Activated naive CD4-positive, alpha-beta T cell treated with anti-CD3 and anti-CD28 coated beads for 36 hours (primary cell): ENCODE results near the gene MMP17. TPM values are rescaled to one million over a fixed set of nuclear protein-coding genes. Genes with fewer than 3 reads are reported as not detected.
A peak's percentile ranks its signal among the peaks of the same experiment; 100 is the strongest.
"Not testable (repeated sequence)": the region's sequence is repeated elsewhere in the genome, so short reads cannot be mapped to it uniquely, and the experiment has no call there.

Source experiments
- CTCF ChIA-PET: fragments of 350-600 bp; sonication (Branson Sonifier 250); formaldehyde crosslinking; loops from one replicate; lab custom pipeline; 2021; ENCODE audit warnings: antibody characterized with exemption; lab: Charles Lee
- DNase-seq: peaks from one replicate; pipeline ENCODE4 v3.0.0-alpha.2; 2020
- H3K27ac Mint-ChIP-seq: one replicate; pipeline ENCODE4 v1.8.0; 2021; ENCODE audit warnings: mild to moderate bottlenecking, mixed read lengths
- H3K27me3 Mint-ChIP-seq: one replicate; pipeline ENCODE4 v1.8.0; 2021; ENCODE audit warnings: low read depth, mixed read lengths
- H3K36me3 Mint-ChIP-seq: one replicate; pipeline ENCODE4 v1.8.0; 2021; ENCODE audit warnings: low read depth, mixed read lengths
- H3K4me1 Mint-ChIP-seq: one replicate; pipeline ENCODE4 v1.8.0; 2021; ENCODE audit warnings: low read depth, mixed read lengths
- H3K4me3 Mint-ChIP-seq: one replicate; pipeline ENCODE4 v1.8.0; 2021; ENCODE audit warnings: mild to moderate bottlenecking, moderate library complexity, mixed read lengths
- H3K9me3 Mint-ChIP-seq: one replicate; pipeline ENCODE4 v1.8.0; 2021; ENCODE audit warnings: mixed read lengths
- intact Hi-C: fragments of 100-400 bp; cut with micrococcal nuclease; formaldehyde crosslinking; loops from one replicate; pipeline ENCODE4 v1.15.1; 2023
- total RNA-seq, 2 experiments: library from RNA; stranded (reverse); gene quantifications; one replicate each; pipeline ENCODE4 v1.2.3, GENCODE V29; 2021

The MMP17 gene
- total RNA-seq, 2 experiments from 2014 or later, result not detected

GRCh38 chr12:131805421-131805820, 22.8 kb upstream of the MMP17 start:
- H3K27ac Mint-ChIP-seq, result no peak overlapping the region
- CTCF ChIA-PET, result no interaction called here
- H3K4me3 Mint-ChIP-seq, result no peak overlapping the region
- no peaks in the 10 kb centered on the region for H3K27me3 Mint-ChIP-seq
- H3K36me3 Mint-ChIP-seq, result peaks cover 13% of the 10 kb centered on the region
- DNase-seq, result no peak
- H3K9me3 Mint-ChIP-seq, result no peaks in the 10 kb centered on the region
- no peaks in the 10 kb centered on the region for H3K4me1 Mint-ChIP-seq
- intact Hi-C loops, result no loop called here

DNA sequence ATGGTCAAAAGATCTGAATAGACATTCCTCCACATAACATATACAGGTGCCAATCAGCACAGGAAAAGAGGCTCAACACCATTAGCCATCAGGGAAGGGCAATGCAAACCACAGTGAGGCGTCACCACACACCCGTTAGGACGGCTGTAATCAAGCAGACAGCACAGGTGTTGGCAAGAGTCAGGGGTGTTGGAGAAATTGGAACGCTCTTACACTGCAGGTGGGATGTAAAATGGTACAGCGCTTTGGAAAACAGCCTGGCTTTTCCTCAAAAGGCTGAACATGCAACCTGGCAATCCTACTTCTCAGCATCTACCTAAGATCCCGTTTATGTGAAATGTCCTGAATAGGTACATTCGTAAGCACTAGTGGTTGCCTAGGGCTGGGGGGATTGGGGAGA, 21.5 kb upstream of the MMP17 start:
- DNase-seq, result no peak
- Mint-ChIP-seq H3K9me3 (peaks cover under 1% of the 10 kb centered on the region), H3K27ac (no peak overlapping the region), H3K36me3 (peaks cover 7% of the 10 kb centered on the region), H3K4me1 (no peaks in the 10 kb centered on the region), H3K4me3 (no peak overlapping the region), H3K27me3 (no peaks in the 10 kb centered on the region)
- CTCF ChIA-PET, result interaction anchor here (0.6 kb wide), 1 partner anchor 148 kb away, joined by 4 read pairs; no protein-coding TSS in a partner anchor
- intact Hi-C loops, result no loop called here

- H3K27me3 Mint-ChIP-seq, result no peaks in the 10 kb centered on the region
- intact Hi-C loops, result no loop called here
- H3K9me3 Mint-ChIP-seq, result peaks cover 13% of the 10 kb centered on the region
- CTCF ChIA-PET, result no interaction called here
- H3K4me3 Mint-ChIP-seq, result peak overlapping the region; percentile 65
- no peaks in the 10 kb centered on the region for H3K4me1 Mint-ChIP-seq
- peak; percentile 65 for DNase-seq
- H3K36me3 Mint-ChIP-seq, result peaks cover 11% of the 10 kb centered on the region
- peak overlapping the region; percentile 67 for H3K27ac Mint-ChIP-seq
Observed at GRCh38 chr12:131808744-131809371, 19.3 kb upstream of the MMP17 start.

- peak overlapping the region; percentile 70 for H3K27ac Mint-ChIP-seq
- CTCF ChIA-PET, result not testable (repeated sequence)
Observed at GRCh38 chr12:131809476-131810254, 18.5 kb upstream of the MMP17 start.

GRCh38 chr12:131810726-131811125, 17.5 kb upstream of the MMP17 start:
- Mint-ChIP-seq H3K27me3 (no peaks in the 10 kb centered on the region), H3K36me3 (peaks cover 11% of the 10 kb centered on the region), H3K4me1 (no peaks in the 10 kb centered on the region), H3K9me3 (peaks cover 17% of the 10 kb centered on the region), H3K4me3 (no peak overlapping the region), H3K27ac (no peak overlapping the region)
- intact Hi-C loops, result no loop called here
- CTCF ChIA-PET, result no interaction called here
- no peak for DNase-seq

More at GRCh38 chr12:131809476-131810254, 18.5 kb upstream of the MMP17 start:
- H3K4me1 Mint-ChIP-seq, DNase-seq, intact Hi-C loops, H3K27me3 Mint-ChIP-seq: not testable (repeated sequence)
- H3K36me3 Mint-ChIP-seq, result peaks cover 11% of the 10 kb centered on the region
- H3K4me3 Mint-ChIP-seq, result peak overlapping the region; percentile 63
- H3K9me3 Mint-ChIP-seq, result peaks cover 17% of the 10 kb centered on the region

GRCh38 chr12:131815131-131815530, 13.1 kb upstream of the MMP17 start:
- no peaks in the 10 kb centered on the region for H3K4me1 Mint-ChIP-seq
- H3K36me3 Mint-ChIP-seq, result peaks cover 11% of the 10 kb centered on the region
- peaks cover 17% of the 10 kb centered on the region for H3K9me3 Mint-ChIP-seq
- no peak for DNase-seq
- CTCF ChIA-PET, result interaction anchor here (1.2 kb wide), 1 partner anchor 15 kb away, joined by 3 read pairs; no protein-coding TSS in a partner anchor
- H3K27me3 Mint-ChIP-seq, result no peaks in the 10 kb centered on the region
- no peak overlapping the region for H3K27ac Mint-ChIP-seq
- intact Hi-C loops, result no loop called here
- no peak overlapping the region for H3K4me3 Mint-ChIP-seq

- Mint-ChIP-seq H3K9me3 (peaks cover 17% of the 10 kb centered on the region), H3K4me1 (no peaks in the 10 kb centered on the region), H3K36me3 (peaks cover 11% of the 10 kb centered on the region), H3K27ac (no peak overlapping the region), H3K27me3 (no peaks in the 10 kb centered on the region), H3K4me3 (no peak overlapping the region)
- intact Hi-C loops, result no loop called here
- CTCF ChIA-PET, result no interaction called here
- DNase-seq, result no peak
Observed at GRCh38 chr12:131816495-131816894, 11.7 kb upstream of the MMP17 start.

GRCh38 chr12:131817241-131817640, 11.0 kb upstream of the MMP17 start:
- no peaks in the 10 kb centered on the region for H3K27me3 Mint-ChIP-seq
- intact Hi-C loops, result no loop called here
- H3K4me1 Mint-ChIP-seq, result no peaks in the 10 kb centered on the region
- no peak for DNase-seq
- CTCF ChIA-PET, result no interaction called here
- H3K9me3 Mint-ChIP-seq, result peaks cover 10% of the 10 kb centered on the region
- no peak overlapping the region for H3K4me3 Mint-ChIP-seq
- peaks cover 7% of the 10 kb centered on the region for H3K36me3 Mint-ChIP-seq
- no peak overlapping the region for H3K27ac Mint-ChIP-seq

GRCh38 chr12:131818821-131819585, 9.2 kb upstream of the MMP17 start:
- DNase-seq, result no peak

DNA sequence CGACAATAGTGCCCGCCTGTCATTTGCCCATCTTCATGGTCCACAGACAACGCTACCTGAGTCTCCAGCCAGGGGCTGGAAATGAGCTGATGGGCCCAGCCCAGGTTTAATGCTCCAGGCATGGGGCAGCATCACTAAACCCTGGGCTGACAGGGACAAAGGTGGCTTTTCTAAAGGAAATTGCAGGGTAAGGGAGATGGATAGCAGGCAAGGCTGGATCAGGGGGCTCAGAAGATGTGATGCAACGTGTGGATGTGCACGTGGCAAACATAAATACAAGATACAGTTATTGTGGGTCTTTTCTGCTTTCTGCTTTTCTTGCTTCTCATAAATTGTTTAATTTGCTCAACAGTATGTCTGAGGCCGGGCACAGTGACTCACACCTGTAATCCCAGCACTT, 3.7 kb upstream of the MMP17 start:
- CTCF ChIA-PET, result no interaction called here
- no peak for DNase-seq
- Mint-ChIP-seq H3K36me3 (no peaks in the 10 kb centered on the region), H3K4me1 (peaks cover 7% of the 10 kb centered on the region), H3K9me3 (no peaks in the 10 kb centered on the region), H3K4me3 (no peak overlapping the region), H3K27ac (no peak overlapping the region), H3K27me3 (peaks cover 30% of the 10 kb centered on the region)
- intact Hi-C loops, result no loop called here

More at GRCh38 chr12:131818821-131819585, 9.2 kb upstream of the MMP17 start:
- H3K4me1 Mint-ChIP-seq, result no peaks in the 10 kb centered on the region
- H3K27me3 Mint-ChIP-seq, result no peaks in the 10 kb centered on the region
- intact Hi-C loops, result no loop called here
- no peaks in the 10 kb centered on the region for H3K36me3 Mint-ChIP-seq
- no peak overlapping the region for H3K27ac Mint-ChIP-seq
- CTCF ChIA-PET, result no interaction called here
- no peak overlapping the region for H3K4me3 Mint-ChIP-seq
- peaks cover 3% of the 10 kb centered on the region for H3K9me3 Mint-ChIP-seq

DNA sequence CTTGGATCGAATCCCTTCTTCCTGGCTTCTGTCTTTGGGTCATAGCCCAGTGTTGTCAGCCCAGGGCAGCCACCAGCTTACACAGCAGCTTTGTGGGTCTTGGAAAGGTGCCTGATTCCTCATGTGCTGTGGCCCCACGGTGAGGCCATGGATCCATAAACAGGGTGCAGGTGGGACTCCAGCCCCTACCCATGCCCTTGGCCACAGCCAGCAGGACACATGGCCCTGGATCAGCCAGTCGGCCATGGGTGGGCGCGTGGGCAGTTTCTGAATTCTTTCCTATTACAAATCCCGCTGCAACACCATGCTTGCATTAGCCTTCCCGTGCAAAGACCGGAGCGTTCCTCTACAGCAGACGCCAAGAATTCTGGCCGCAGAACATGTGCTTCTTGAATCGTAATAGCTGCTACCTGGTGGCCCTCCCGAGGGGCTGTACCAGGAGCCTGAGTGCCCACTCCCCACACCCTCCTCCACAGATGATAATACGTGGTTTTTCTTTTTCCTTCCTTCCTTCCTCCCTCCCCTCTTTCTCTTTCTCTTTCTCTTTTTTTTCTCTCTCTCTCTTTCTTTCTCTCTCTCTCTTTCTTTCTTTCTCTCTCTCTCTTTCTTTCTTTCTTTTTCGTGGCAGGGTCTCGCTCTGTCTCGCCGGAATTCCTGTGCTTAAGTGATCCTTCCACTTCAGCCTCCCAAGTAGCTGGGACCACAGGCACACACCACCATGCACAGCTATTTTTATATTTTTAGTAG, 2.9 kb upstream of the MMP17 start:
- H3K27me3 Mint-ChIP-seq, result peaks cover 32% of the 10 kb centered on the region
- CTCF ChIA-PET, result interaction anchor here (1.0 kb wide), 1 partner anchor 70 kb away, joined by 3 read pairs; no protein-coding TSS in a partner anchor

More for the DNA sequence above, 2.9 kb upstream of the MMP17 start:
- Mint-ChIP-seq H3K27ac (no peak overlapping the region), H3K36me3 (no peaks in the 10 kb centered on the region), H3K9me3 (no peaks in the 10 kb centered on the region), H3K4me1 (peaks cover 9% of the 10 kb centered on the region), H3K4me3 (no peak overlapping the region)
- DNase-seq, result no peak
- intact Hi-C loops, result no loop called here
